Gastrocnemius medialis (tissue), 4 donors: ENCODE results near the gene PDE9A. TPM values are rescaled to one million over a fixed set of nuclear protein-coding genes. Genes with fewer than 3 reads are reported as not detected.
A peak's percentile ranks its signal among the peaks of the same experiment; 100 is the strongest.

Experiments
- ATAC-seq, 2 donors: fragments of 150-250 bp; one replicate each; pipeline ENCODE4 v1.9.1; 2016
- DNase-seq, 2 donors: peaks; one replicate each; pipeline ENCODE4 v3.0.0-alpha.2; 2019
- H3K27ac ChIP-seq, 4 donors: fragments of 200-600 bp; sonication (generic); 1 replicate in 1 of 4; 2 replicates in 3 of 4; pipeline ENCODE4 v1.5.1; 2016 to 2018; ENCODE audit warnings: mild to moderate bottlenecking in 2 of 4, moderate library complexity in 1 of 4
- H3K27me3 ChIP-seq, 3 donors: fragments of 200-600 bp; sonication (generic) in 2 of 3; 1 replicate in 1 of 3; 2 replicates in 2 of 3; pipeline versions ENCODE4 v1.5.1 to v1.6.0; 2016 to 2019; ENCODE audit warnings: mild to moderate bottlenecking in 1 of 3, moderate library complexity in 1 of 3
- H3K36me3 ChIP-seq, 2 donors: fragments of 200-600 bp; sonication (generic) in 1 of 2; one replicate each; pipeline ENCODE4 v1.5.1; 2017 to 2018
- H3K4me1 ChIP-seq, 2 donors: fragments of 200-600 bp; sonication (generic) in 1 of 2; one replicate each; pipeline ENCODE4 v1.5.1; 2016 to 2017; ENCODE audit warnings: mild to moderate bottlenecking in 2 of 2
- H3K4me3 ChIP-seq, 4 donors: fragments of 200-600 bp; sonication (generic) in 3 of 4; 1 replicate in 1 of 4; 2 replicates in 3 of 4; pipeline ENCODE4 v1.5.1; 2016 to 2019; ENCODE audit warnings: mild to moderate bottlenecking in 2 of 4
- H3K9me3 ChIP-seq, 3 donors: fragments of 200-600 bp; sonication (generic) in 2 of 3; 1 replicate in 1 of 3; 2 replicates in 2 of 3; pipeline ENCODE4 v1.5.1; 2016 to 2019
- CTCF ChIP-seq, 5 experiments: fragments of 450-650 bp in 3 of 5; fragments of 200-600 bp in 2 of 5; sonication (generic) in 2 of 5; IDR thresholded peaks in 4 of 5; conservative IDR thresholded peaks in 1 of 5; 1 replicate in 4 of 5; 2 replicates in 1 of 5; pipeline ENCODE4 v1.5.1; 2016 to 2019; ENCODE audit warnings: antibody characterized with exemption in 5 of 5, mild to moderate bottlenecking in 3 of 5, moderate library complexity in 3 of 5
- POLR2A ChIP-seq, 2 donors: fragments of 450-650 bp; IDR thresholded peaks; one replicate each; pipeline ENCODE4 v1.6.1; 2017; ENCODE audit warnings: antibody characterized with exemption in 2 of 2, mild to moderate bottlenecking in 2 of 2, moderate library complexity in 2 of 2
- in situ Hi-C, 4 donors: fragments of 200-750 bp; cut with MboI; loops; one replicate each; pipeline versions ENCODE4 v1.15.0 to v1.8.0; 2017; ENCODE audit warnings: low sequenced_read_pairs in 4 of 4
- intact Hi-C: fragments of 100-400 bp; cut with DNase I; formaldehyde crosslinking; loops from one replicate; pipeline ENCODE4 v1.15.1; 2023; ENCODE audit warnings: low total_unique reads
- total RNA-seq, 4 donors: library from RNA; depleted of rRNA; stranded (reverse); fragments of >200 nt; gene quantifications; one replicate each; pipeline versions ENCODE4 v1.1.0 to v1.2.3, GENCODE V29; 2016

PDE9A gene
- total RNA-seq, 4 donors from 2014 or later, result 1.4 to 4.5 (median 1.8) TPM

DNA sequence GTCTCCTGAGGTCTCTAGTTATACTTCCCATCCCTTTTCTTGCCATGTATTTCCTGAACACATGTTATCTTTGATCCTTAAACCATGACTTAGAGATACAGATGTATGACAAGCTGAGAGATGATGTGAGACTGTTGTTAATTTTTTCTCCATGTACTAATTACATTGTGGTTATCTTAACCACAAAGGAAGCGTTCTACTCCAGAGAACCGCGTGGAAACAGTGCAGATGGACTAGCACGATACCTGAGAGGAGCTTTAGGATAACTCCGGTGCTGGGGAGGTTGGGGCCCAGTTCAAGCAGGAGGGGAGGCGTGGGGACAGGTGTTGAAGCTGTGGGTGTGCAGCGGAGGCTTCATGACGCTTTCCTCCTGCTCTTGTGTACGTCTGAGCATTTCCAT is 17.5 kb downstream of the PDE9A start:
- DNase-seq, result no peak
- no peaks in the 10 kb centered on the region for H3K36me3 ChIP-seq
- intact Hi-C loops (no loop called here), in situ Hi-C loops (no loop called here)
- no peak for TF ChIP-seq CTCF (IDR thresholded peaks at IDR 0.05 in 4 of 5, conservative IDR thresholded peaks at IDR 0.05 in 1 of 5)
- TF ChIP-seq POLR2A (IDR thresholded peaks at IDR 0.05), result no peak
- no peak for ATAC-seq
- H3K4me3 ChIP-seq, result no peak overlapping the region
- peaks cover 12 to 16% (median 16%) of the 10 kb centered on the region in 3 donors for H3K27me3 ChIP-seq
- no peaks in the 10 kb centered on the region for H3K4me1 ChIP-seq
- no peaks in the 10 kb centered on the region for H3K9me3 ChIP-seq
- no peak overlapping the region for H3K27ac ChIP-seq

DNA sequence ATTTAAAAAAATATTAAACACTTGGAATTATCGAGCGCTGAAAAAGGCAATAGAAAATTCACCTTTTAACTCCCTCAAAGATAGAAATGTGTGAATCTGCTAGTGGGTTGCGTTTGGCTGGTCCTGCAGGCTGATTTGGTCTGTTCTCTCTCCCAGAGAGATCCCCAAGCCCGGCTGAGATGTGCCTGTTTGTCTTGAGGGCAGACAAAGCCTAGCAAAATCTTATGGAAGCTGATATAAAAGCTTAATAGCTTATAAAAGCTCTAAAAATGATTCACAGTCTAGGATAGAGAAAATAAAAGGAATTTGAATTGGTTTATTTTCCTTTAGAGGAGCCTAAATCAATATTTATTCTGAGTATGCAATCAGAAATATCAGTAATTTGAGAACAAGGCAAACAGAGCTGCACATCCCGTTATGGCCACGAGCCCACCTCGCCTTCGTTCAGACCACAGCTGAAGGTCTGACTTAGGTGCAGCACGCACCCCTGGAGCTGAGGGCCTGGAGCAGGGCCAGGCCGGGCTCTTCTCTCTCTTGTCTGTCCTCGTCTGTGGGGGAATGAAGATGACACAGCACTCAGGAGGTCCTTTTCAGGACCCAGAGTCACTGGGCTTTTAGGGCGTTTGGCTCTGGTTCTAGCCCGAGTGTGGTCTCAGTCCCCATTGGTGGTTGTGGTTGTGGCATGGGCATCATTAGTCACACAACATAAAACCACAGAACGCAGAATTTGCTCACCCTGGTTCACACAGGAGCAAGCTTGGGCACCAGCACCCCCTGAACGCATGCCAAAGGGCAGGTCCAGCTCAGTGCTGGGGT is 18.6 kb downstream of the PDE9A start:
- DNase-seq, result no peak
- no peak overlapping the region for H3K4me3 ChIP-seq
- no peak for ATAC-seq
- intact Hi-C loops (no loop called here), in situ Hi-C loops (no loop called here)
- H3K9me3 ChIP-seq, result no peaks in the 10 kb centered on the region
- peaks cover 12 to 16% (median 16%) of the 10 kb centered on the region in 3 donors for H3K27me3 ChIP-seq
- H3K27ac ChIP-seq, result no peak overlapping the region
- TF ChIP-seq POLR2A (IDR thresholded peaks at IDR 0.05) (no peak), CTCF (IDR thresholded peaks at IDR 0.05 in 4 of 5, conservative IDR thresholded peaks at IDR 0.05 in 1 of 5) (no peak)
- no peaks in the 10 kb centered on the region for H3K36me3 ChIP-seq
- no peaks in the 10 kb centered on the region for H3K4me1 ChIP-seq

DNA sequence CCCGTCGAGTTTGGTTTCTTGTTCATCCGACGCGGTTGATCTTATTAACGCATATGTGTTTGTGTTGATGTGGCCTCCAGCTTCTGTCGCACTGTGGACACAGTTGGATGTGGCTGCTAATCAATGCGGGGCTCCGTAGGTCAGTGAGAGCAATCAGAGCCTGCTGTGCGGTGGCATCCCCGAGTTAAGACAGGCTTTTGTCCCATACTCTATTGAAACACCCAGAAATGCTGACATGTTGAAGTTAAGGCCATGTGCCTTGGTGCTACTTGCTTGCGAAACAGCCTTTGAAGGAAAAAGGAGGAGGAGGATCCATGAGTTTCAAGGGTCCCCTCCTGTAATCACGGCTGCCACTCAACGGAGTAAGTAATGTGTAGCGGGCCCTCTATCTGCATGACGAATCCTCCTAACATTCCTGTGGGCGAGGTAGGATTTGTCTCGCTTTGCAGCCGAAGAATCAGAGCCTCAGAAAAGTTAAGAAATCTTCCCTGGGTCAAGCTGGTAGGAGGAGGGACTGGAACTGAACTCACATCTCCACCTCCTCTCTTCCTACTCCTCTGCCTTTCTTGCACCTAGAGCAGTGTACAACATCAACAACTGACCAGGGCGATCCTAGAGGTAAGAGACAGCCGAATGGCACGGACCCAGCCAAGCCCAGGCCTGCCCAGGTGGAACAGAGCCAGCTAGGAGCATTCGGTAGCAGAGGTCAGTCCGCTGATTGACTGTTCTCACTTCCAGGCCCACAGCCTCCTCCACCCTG is 19.5 kb downstream of the PDE9A start:
- H3K9me3 ChIP-seq, result no peaks in the 10 kb centered on the region
- no peak for ATAC-seq

GRCh38 chr21:42673633-42674328 is 20.4 kb downstream of the PDE9A start:
- intact Hi-C loops (no loop called here), in situ Hi-C loops (no loop called here)
- Histone ChIP-seq H3K27ac (peak overlapping the region in 3 of 4 donors; percentile 23 to 46 (median 25)), H3K4me1 (peaks cover 0 to 5% of the 10 kb centered on the region in 2 donors), H3K4me3 (no peak overlapping the region), H3K27me3 (peaks cover 6 to 13% (median 10%) of the 10 kb centered on the region in 3 donors), H3K36me3 (no peaks in the 10 kb centered on the region), H3K9me3 (no peaks in the 10 kb centered on the region)
- TF ChIP-seq POLR2A (IDR thresholded peaks at IDR 0.05) (no peak), CTCF (IDR thresholded peaks at IDR 0.05 in 4 of 5, conservative IDR thresholded peaks at IDR 0.05 in 1 of 5) (no peak)
- no peak for ATAC-seq
- DNase-seq, result no peak

More for the DNA sequence above, 19.5 kb downstream of the PDE9A start:
- Histone ChIP-seq H3K36me3 (no peaks in the 10 kb centered on the region), H3K4me3 (no peak overlapping the region), H3K4me1 (peaks cover 0 to 2% of the 10 kb centered on the region in 2 donors), H3K27ac (no peak overlapping the region), H3K27me3 (peaks cover 11 to 15% (median 11%) of the 10 kb centered on the region in 3 donors)
- TF ChIP-seq CTCF (IDR thresholded peaks at IDR 0.05 in 4 of 5, conservative IDR thresholded peaks at IDR 0.05 in 1 of 5) (no peak), POLR2A (IDR thresholded peaks at IDR 0.05) (no peak)
- no peak for DNase-seq
- in situ Hi-C loops (no loop called here), intact Hi-C loops (no loop called here)
